ENCODE results near the gene ZWILCH.
"Not testable (repeated sequence)": the region's sequence is repeated elsewhere in the genome, so short reads cannot be mapped to it uniquely, and the experiment has no call there.

Gene ZWILCH

GRCh38 chr15:66488525-66488924, 16.6 kb upstream of the ZWILCH start:
- no peak for DNase-seq (ENCODE audit: low read depth)

DNA sequence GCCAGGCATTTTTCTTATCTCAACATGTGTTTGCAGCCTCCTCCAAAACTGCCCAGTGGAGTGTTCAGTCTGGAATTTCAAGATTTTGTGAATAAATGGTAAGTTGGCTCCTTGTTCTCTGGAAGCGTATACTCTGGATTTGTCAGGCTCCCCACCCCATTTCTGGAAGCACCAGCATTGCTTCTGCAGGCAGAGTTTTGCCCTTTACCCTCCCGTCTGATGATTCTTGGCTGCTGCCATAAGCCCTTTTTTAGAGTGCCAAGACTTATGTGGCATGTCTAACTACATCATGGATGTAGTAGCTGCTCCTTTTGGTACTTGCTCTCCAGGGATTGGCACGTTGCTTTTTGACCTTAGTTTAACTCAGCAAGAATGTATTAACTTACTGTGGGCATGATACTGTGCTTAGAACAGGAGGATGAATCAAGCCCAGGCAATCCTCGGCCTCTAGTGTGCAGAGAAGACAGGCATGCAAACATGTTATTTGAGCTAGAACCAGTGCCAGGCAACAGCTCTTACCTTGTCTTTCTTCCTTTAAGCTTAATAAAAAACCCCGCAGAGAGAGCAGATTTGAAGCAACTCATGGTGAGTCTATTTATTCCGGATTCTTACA, 15.8 kb upstream of the ZWILCH start:
- no peak for DNase-seq (ENCODE audit: low read depth)

DNA sequence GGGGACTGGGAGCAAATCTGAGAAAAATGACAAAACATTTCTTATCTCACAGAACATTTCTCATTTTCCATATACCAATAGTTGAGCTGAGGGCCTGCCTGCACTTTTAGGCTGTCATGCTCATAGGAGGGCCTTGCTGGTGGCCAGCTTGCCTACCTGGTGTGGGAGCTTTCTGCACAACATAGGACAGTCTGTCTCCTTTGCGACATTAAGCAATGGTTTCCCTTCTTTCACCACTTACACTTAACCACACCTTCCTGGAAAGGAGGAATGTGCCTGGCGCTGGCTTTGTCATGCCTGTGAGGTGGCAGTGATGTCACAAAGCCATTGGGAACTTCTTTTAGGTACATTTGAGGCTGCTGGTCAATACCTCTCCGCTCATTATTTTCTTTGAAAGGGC, 13.3 kb upstream of the ZWILCH start:
- no peak for DNase-seq (ENCODE audit: low read depth)

DNA sequence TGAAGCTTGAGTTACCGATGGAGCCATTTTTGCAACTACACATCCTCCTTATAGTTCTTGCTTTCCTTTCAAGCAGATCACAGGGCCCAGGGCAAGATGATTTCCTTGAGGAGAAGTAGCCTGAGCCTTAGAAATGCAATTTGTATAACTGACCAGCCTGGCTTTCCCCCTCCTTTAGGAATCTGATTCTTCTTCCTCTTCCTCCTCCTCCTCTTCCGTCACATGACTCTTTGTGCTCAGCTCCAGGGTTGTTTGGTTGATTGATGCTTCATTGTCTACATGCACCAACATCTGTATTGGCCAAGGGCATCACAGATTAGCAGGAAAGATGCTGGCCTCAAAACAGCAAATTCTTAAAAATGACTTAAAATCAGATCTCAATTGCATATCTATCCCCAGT, 10.9 kb upstream of the ZWILCH start:
- no peak for DNase-seq (ENCODE audit: low read depth)

DNA sequence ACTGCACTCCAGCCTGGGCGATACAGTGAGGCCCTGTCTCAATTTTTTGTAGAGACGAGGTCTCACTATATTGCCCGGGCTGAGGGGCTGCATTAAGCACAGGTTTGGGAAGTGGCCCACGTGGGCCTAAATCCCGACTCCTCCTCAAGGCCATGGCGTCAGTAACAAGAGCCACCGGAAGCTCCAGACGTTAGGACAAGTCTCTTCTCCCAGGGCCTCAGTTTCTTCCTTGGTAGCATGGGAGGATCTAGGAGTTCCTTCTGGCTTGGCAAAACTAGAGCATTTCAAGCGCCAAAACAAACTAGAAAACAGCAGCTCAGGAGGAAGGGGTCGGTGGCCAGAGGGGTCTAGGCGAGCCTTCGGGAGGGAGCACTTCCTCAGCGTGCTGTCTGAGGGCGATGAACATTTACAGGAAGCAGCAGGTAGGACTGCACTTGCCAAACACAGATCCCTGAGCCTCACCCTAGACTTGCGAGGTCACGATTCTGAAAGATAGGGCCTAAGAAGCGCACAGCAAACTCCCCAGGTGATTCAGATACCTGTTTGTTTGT, 8.1 kb upstream of the ZWILCH start:
- no peak for DNase-seq (ENCODE audit: low read depth)

GRCh38 chr15:66497502-66498455, 7.3 kb upstream of the ZWILCH start, which contains the start of gene SNAPC5:
TSS of gene SNAPC5 (minus strand) at chr15:66497762. CDS start at chr15:66497731, 31 bp downstream.
- DNase-seq (ENCODE audit: low read depth), result peak; percentile 93

GRCh38 chr15:66498501-66499386, 6.4 kb upstream of the ZWILCH start:
- DNase-seq (ENCODE audit: low read depth), result no peak

DNA sequence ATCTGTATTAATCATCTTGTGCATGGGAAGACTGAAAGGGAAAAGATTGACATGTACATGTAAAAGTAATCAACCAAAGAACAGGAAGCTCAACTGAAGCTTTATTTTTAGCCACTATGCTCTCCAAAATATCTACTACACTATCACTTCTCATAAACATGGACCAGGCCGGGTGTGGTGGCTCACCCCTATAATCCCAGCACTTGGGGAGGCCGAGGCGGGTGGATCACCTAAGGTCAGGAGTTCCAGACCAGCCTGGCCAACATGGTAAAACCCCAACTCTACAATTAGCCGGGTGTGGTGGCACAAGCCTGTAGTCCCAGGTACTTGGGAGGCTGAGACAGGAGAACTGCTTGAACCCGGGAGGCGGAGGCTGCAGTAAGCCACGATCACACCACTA, 4.8 kb upstream of the ZWILCH start:
- DNase-seq (ENCODE audit: low read depth), result not testable (repeated sequence)

GRCh38 chr15:66502491-66502890, 2.6 kb upstream of the ZWILCH start:
- no peak for DNase-seq (ENCODE audit: low read depth)

DNA sequence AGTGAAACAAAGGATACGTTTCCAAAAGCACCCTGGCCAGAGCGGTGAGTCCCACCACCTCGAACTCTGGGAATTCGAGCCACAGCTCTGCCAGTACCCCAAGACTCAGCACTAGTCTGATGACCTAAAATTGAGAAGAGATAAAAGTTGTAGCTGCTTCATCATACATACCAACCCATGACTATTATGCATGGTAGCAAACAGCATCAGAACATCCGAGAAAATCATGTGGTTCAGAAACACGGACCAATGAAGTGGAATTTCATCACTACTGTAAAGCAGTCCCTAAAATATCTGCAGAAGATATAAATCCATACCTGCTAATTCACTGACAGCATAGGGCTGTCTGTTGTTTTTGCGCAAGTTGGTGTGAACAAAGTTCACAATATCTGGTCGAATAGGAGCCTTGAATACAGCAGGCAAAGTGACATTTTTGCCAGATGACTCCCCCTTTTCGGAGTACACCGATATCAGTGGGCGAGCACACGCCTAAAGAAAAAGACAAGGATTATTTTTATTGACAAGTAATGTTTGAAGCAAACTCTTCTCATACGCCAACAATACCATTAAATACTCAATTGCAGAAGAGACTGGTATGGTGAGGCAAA, 2.0 kb upstream of the ZWILCH start:
- not testable (repeated sequence) for DNase-seq (ENCODE audit: low read depth)

GRCh38 chr15:66503780-66504562, 1.2 kb upstream of the ZWILCH start:
- DNase-seq (ENCODE audit: low read depth), result no peak

DNA sequence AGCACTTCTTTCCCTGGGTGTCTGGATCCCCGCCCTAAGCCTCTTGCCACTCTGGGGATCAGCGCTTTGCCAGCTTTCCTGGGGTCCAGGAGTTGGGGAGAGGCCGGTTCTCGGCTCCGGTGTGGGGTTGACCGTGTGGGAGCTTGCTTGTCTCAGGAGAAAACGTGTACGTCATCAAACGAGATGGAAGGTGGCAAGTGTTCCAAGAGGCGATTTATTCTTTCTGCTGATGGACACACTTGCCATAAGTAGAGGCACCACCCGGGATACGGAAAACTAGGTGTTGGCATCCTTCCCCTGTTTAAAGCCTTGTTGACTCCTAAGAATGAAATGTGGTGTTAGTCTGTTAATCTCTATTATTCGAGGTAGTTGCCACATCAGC, 295 bp downstream of the ZWILCH start:
- no peak for DNase-seq (ENCODE audit: low read depth)

DNA sequence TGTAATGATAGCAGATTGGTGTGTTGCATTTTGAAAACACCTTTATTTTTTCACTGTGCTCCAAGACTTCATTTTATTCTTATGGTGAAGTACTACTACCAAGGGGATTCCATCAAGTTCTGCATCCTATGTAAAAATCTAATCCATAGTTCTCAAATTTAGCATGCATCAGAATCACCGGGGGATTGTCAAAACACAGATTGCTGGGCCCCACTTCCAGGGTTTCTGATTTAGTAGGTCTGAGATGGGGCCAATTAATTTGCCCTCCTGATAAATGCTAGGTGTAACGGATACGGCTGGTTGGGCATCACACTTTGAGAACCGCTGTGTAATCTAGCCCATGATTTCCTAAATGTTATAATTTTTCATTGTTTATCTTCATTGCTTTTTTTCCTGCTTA, 692 bp downstream of the ZWILCH start:
- DNase-seq (ENCODE audit: low read depth), result no peak

GRCh38 chr15:66508293-66508883, 3.3 kb downstream of the ZWILCH start:
- no peak for DNase-seq (ENCODE audit: low read depth)

DNA sequence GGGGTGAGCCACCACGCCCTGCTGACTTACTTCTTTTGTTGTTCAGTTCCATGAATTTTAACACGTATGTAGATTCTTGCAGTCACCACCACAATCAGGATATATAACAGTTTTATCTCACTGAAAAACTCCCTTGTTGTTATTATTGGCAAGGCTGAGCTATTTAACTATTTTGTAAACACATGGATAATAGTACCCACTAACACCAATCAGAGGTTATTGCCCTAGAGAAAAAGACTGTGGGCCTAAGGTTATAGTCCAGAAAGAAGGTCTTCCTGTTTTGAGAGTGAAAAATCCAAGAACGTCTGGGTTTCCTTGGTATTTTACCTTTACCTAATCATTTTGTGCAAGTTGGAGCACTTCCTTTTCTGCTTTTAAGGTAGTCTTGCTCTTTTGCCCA, 9.5 kb downstream of the ZWILCH start:
- no peak for DNase-seq (ENCODE audit: low read depth)

DNA sequence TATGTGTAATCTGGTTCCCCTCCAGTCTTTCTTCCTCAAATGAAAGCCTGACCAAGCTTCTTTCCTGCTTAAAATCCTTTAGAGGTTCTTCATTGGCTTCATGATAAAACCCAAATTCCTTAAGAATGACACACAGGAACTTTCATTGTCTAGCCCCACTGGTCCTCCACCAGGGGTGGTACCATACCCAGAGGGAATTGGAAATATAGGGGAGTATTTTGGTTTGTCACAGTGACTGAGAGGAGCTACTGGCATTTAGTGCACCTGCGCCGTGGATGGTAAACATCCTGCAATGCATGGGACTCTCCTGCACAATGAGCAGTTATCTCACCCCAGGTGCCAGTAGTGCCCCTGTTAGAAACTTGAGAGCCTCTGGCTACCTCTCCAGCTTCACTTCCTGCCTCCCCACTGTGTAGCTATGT, 10.8 kb downstream of the ZWILCH start:
- no peak for DNase-seq (ENCODE audit: low read depth)

- DNase-seq (ENCODE audit: low read depth), result no peak
Observed at GRCh38 chr15:66523926-66524325, 18.8 kb downstream of the ZWILCH start.

DNA sequence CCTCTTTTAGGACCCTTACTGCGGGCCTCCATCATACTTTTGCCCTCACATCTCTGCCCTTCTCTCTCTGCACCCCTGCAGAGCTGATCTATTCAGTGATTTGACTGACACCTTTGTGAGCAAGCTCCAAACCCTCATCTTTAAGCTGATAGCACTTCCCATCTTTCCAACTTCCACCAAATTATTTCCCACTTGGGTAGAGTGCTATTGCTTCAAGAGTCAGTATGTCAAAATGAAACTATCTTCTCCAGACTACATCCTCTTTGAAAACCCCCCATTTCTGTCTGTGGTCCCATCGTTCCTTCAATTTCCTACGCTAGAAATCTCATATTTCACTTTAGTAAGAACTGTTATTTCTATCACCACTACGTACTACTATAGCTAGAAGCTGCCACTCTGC, 19.7 kb downstream of the ZWILCH start:
- DNase-seq (ENCODE audit: low read depth), result no peak

DNA sequence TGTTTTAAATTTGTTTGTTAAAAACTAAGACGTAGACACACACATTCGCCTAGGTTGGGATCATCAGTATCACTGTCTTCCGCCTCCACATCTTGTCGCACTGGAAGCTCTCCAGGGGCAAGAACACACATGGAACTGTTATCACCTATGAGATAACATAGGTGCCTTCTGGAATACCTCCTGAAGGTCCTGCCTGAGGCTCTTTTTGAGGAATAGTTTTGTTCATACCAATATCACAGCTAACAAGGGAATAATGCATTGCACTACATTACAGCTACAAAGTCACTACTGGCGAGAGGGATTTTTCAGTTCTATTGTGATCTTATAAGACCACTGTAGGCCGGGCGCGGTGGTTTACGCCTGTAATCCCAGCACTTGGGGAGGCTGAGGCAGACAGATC, 29.9 kb downstream of the ZWILCH start:
- DNase-seq (ENCODE audit: low read depth), result no peak

DNA sequence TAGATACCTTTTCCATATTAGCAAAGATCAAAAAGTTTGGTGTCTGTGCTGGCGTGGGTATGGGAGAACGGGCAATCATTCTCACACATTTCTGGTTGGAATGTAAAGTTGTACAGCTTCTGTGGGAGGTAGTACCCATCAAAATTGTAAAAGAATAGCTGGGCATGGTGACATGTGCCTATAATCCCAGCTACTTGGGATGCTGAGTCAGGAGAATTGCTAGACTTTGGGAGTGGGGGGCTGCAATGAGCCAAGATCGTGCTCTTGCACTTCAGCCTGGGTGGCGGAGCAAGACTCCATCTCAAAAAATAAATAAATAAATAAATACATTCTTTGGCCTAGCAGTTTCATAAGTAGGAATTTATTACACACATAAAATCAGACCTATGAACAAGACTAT, 37.8 kb downstream of the ZWILCH start:
- DNase-seq (ENCODE audit: low read depth), result no peak
